ENCODE data around the gene MITD1.
A peak's percentile ranks its signal among the peaks of the same experiment; 100 is the strongest.
"Not testable (repeated sequence)": the region's sequence is repeated elsewhere in the genome, so short reads cannot be mapped to it uniquely, and the experiment has no call there.

The MITD1 gene

DNA sequence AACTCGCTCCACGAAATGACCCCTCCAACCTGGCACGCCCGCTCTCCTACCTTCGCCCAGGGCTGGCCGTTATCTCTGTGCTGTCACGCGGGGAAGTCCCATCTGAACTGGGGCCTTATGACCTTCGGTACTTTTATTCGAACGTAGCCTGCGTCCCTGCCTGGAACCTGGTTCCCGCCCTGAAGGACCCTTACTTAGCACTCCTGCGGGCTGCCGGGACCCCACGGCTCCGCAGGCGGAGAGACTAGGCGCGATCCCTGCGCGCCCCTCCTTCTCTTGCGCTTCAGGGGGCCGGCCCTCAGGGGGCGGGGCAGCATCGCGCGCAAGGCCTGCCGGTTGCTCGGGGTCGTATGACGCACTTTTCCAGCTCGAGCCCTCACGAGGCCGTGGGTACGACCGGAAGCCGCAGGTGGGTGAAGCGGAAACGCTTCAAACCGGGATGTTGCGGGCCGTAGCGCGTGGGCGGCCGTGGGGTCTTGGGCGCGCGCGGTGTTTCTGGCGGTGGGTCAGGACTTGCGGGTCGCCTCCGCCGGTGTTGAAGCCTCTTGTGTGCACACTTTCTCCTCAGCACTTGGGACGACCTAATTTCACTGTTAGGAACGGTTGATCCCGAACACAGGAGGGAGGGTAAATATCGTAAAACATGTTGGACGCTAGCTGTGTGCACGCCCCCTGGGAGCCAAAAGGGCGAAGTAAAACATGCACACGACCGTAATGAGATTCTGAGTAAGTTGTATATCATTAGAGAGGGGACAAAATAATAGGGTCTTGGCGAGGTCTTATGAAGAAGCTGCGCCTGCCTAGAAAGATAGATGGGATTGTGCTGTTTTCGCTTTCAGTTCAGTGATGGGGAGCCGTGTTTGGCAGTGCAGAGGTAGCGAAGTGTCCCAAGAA is 26.0 kb downstream of the MITD1 start, which contains the start of the genes LIPT1 and TSGA10:
Gene LIPT1 (plus strand): TSS at position 325 of the 894 bp plus-strand sequence. CDS start 6,991 bp downstream, outside the sequence.
Gene TSGA10 (minus strand): TSS at position 300 of the 894 bp plus-strand sequence. CDS start 45,503 bp downstream, outside the sequence.
- peak; percentile 92 for DNase-seq

- DNase-seq = no peak
These were observed 26.8 kb downstream of the MITD1 start for GRCh38 chr2:99153921-99154604.

DNA sequence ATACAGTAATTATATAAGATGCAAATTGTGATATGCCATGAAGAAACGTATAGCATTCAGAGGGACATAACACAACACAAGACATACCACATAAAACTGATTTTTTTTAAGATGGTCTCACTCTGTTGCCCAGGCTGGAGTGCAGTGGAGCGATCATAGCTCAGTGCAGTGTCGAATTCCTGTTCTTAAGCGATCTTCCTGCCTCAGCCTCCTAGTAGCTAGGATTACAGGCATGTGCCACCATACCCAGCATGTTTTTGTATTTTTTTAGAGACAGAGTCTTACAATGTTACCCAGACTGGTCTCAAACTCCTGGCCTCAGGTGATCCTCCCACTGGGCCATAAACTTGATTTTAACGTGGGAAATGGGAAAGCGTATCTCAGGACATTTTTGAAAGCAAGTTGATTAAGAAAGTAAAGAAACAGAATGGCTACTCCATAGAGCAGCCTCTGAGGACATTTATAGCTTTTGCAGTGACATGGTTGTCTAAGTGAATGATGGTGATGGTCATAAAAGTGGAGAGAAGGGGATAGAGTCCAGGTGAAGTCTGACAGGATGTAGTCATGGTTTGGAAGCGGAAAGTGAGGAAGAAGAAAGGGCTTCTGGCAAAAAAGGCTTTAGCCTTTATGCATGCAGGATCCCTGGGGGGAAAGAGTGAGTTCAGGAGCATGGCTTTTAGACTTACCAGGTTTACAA is 28.5 kb downstream of the MITD1 start:
- no peak for DNase-seq

GRCh38 chr2:99150706-99151105 is 30.2 kb downstream of the MITD1 start:
- no peak for DNase-seq

- DNase-seq = peak; percentile 98
These were observed 39.4 kb downstream of the MITD1 start, which contains the start of gene C2orf15 for GRCh38 chr2:99141110-99142108. C2orf15 (plus strand) TSS chr2:99141707; CDS start chr2:99150559, 8,852 bp downstream.

GRCh38 chr2:99140860-99141109 is 40.1 kb downstream of the MITD1 start:
- DNase-seq = no peak

DNA sequence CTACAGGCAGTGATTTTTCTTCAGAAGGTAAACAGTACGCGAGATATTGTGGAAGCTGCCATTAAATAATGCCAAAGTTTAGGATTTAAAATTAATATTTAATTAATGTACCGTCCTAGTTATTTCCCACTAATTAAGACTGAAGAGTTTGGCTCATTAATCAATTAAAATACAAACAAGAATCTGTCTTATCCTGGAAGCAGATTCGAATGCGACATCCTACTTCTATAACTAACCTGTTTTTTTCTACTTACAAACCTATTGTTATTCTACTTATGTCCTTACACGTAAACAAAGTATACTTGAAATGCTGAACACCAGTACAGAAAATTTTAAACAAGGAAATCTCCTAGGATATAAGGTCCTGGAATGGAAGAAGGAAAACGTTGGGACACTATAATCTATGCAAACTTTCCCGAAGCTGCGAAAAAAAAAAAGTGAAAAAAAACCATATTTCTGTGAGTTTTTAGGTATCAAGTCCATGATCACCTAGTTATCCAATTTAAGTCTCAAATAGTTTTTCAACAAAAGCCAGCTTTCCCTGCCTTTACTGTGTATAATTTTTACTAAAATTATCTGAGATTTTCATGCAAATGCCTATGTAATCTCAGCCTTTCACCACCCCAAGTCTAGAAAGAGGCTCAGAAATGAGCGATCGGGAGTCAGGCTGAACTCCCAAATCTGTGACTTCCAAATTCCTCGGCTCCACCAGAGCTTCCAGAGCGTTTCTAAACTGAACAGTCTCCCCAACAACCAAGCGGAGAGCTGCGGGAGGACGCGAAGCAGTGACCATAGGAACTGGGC is 40.6 kb downstream of the MITD1 start:
- no peak for DNase-seq

DNA sequence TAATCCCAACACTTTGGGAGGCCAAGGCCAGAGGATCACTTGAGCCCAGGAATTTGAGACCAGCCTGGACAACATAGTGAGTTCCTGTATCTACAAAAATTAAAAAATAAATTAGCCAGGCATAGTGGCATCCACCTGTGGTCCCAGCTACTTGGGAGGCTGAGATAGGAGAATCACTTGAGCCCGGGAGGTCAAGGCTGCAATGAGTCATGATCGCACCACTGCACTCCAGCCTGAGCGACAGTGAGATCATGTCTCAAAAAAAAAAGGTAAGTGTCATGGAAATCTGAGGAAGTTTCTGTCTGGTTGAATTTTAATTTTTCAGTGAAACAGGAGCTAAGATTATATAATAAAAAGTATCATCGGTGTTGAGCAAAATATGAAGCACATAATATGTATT is 41.9 kb downstream of the MITD1 start:
- DNase-seq = no peak

GRCh38 chr2:99135044-99135556 is 45.8 kb downstream of the MITD1 start:
- DNase-seq = not testable (repeated sequence)

- DNase-seq = no peak
These were observed 52.9 kb downstream of the MITD1 start for GRCh38 chr2:99127981-99128380.
